Fibroblast of lung (primary cell): ENCODE data around the gene MCOLN1. TPM values are rescaled to one million over a fixed set of nuclear protein-coding genes. Genes with fewer than 3 reads are reported as not detected.

Experiments used
- DNase-seq, 2 donors: peaks; one replicate each; pipeline versions ENCODE4 v3.0.0 to v3.0.0-alpha.2; 2010; ENCODE audit warnings: low read depth in 2 of 2
- H2AFZ ChIP-seq: 2 replicates; pipeline ENCODE4 v1.5.1; 2012; ENCODE audit warnings: low read length, control low read depth, inconsistent platforms
- H3K27ac ChIP-seq: 2 replicates; pipeline ENCODE4 v1.5.1; 2011; ENCODE audit warnings: low read length, control low read depth; ENCODE audit not compliant: insufficient read depth
- H3K27me3 ChIP-seq: 2 replicates; pipeline ENCODE4 v1.5.1; 2011; ENCODE audit warnings: mild to moderate bottlenecking, low read length; ENCODE audit not compliant: control insufficient read depth, insufficient read depth
- H3K36me3 ChIP-seq: 2 replicates; pipeline ENCODE4 v1.5.1; 2011; ENCODE audit warnings: low read length; ENCODE audit not compliant: control insufficient read depth, insufficient read depth
- H3K4me1 ChIP-seq: 2 replicates; pipeline ENCODE4 v1.5.1; 2011; ENCODE audit warnings: low read length; ENCODE audit not compliant: control insufficient read depth, insufficient read depth; ENCODE audit errors: extremely low read depth
- H3K4me2 ChIP-seq: 2 replicates; pipeline ENCODE4 v1.5.1; 2011; ENCODE audit warnings: low read length, control low read depth; ENCODE audit not compliant: insufficient read depth; ENCODE audit errors: extremely low read depth
- H3K4me3 ChIP-seq, 4 experiments: fragments of 200-600 bp in 1 of 4; sonication (generic) in 1 of 4; replicated peaks in 1 of 4; 2 replicates each; pipeline ENCODE4 v1.5.1; 2011 to 2016; ENCODE audit warnings: low read length in 4 of 4, low read depth in 3 of 4, mild to moderate bottlenecking in 3 of 4, control low read depth in 2 of 4, inconsistent platforms in 1 of 4, mixed read lengths in 1 of 4; ENCODE audit not compliant: insufficient read depth in 1 of 4; ENCODE audit errors: control extremely low read depth in 1 of 4
- H3K79me2 ChIP-seq: 2 replicates; pipeline ENCODE4 v1.5.1; 2012; ENCODE audit warnings: mild to moderate bottlenecking, low read length, inconsistent platforms; ENCODE audit not compliant: control insufficient read depth, insufficient read depth
- H3K9ac ChIP-seq: 2 replicates; pipeline ENCODE4 v1.5.1; 2011; ENCODE audit warnings: mild to moderate bottlenecking, low read length, control low read depth; ENCODE audit not compliant: insufficient read depth
- H3K9me3 ChIP-seq: 2 replicates; pipeline ENCODE4 v1.5.1; 2012; ENCODE audit warnings: low read depth, low read length; ENCODE audit not compliant: control insufficient read depth, insufficient read depth
- H4K20me1 ChIP-seq: 2 replicates; pipeline ENCODE4 v1.5.1; 2011; ENCODE audit warnings: low read length; ENCODE audit not compliant: control insufficient read depth, insufficient read depth; ENCODE audit errors: extremely low read depth
- EZH2 ChIP-seq: IDR thresholded peaks from 2 replicates; pipeline ENCODE4 v1.5.1; 2012; ENCODE audit warnings: low read length, control low read depth, mild to moderate bottlenecking; ENCODE audit errors: missing control alignments
- polyA plus RNA-seq, 2 donors: library from polyadenylated mRNA; depleted of rRNA in 1 of 2; stranded (reverse) in 1 of 2; unstranded in 1 of 2; fragments of >200 nt; gene quantifications; 2 replicates each; pipeline ENCODE4 v1.2.1, GENCODE V29; 2011 to 2012; ENCODE audit warnings: missing spikeins in 1 of 2
- total RNA-seq: library from RNA; depleted of rRNA; stranded (reverse); fragments of >200 nt; gene quantifications from 2 replicates; pipeline ENCODE4 v1.2.1, GENCODE V29; 2014
- TF ChIP-seq, protein P1 (sequence below), 2 donors: IDR thresholded peaks in 1 of 2; conservative IDR thresholded peaks in 1 of 2; 1 replicate in 1 of 2; 2 replicates in 1 of 2; pipeline ENCODE4 v1.5.1; 2011 to 2012; ENCODE audit warnings: low read length in 2 of 2, control low read depth in 1 of 2, inconsistent platforms in 1 of 2, low read depth in 1 of 2, mild to moderate bottlenecking in 1 of 2

MCOLN1 gene
- total and polyA plus RNA-seq, 2 donors (not counting 1 experiment from before 2014, with no cell fraction given), result 4.0 to 15.1 TPM

DNA sequence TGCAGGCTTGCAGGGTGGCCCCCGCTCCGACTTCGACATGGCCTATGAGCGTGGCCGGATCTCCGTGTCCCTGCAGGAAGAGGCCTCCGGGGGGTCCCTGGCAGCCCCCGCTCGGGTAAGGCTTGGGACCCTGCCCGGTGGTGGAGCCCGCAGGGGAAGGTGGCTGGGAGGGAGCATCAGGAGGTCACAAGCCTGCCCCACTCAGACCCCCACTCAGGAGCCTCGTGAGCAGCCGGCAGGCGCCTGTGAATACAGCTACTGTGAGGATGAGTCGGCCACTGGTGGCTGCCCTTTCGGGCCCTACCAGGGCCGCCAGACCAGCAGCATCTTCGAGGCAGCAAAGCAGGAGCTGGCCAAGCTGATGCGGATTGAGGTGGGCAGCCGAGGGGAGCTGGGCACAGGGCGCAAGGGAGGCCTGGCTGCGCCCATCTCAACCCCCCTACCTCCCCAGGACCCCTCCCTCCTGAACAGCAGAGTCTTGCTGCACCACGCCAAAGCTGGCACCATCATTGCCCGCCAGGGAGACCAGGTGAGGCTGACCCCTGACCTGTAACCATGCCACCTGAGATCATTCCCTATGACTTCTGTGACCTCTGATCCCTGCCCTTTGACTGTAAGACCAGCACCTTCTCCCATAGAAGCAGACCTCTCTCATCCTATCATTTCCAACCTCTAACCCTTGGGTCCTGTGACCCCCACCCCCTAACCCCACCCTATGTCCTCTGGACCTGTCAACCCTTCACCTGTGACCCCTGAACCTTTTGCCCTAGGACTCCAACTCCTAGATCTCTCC, 20.3 kb downstream of the MCOLN1 start:
- H2AFZ ChIP-seq, result no peak overlapping the region
- no peak overlapping the region for H3K4me3 ChIP-seq
- H3K79me2 ChIP-seq, result no peaks in the 10 kb centered on the region
- no peak overlapping the region for H3K9ac ChIP-seq
- H3K9me3 ChIP-seq, result no peaks in the 10 kb centered on the region
- H3K36me3 ChIP-seq, result peaks cover 22% of the 10 kb centered on the region
- no peak for TF ChIP-seq EZH2
- TF ChIP-seq, protein P1, sequence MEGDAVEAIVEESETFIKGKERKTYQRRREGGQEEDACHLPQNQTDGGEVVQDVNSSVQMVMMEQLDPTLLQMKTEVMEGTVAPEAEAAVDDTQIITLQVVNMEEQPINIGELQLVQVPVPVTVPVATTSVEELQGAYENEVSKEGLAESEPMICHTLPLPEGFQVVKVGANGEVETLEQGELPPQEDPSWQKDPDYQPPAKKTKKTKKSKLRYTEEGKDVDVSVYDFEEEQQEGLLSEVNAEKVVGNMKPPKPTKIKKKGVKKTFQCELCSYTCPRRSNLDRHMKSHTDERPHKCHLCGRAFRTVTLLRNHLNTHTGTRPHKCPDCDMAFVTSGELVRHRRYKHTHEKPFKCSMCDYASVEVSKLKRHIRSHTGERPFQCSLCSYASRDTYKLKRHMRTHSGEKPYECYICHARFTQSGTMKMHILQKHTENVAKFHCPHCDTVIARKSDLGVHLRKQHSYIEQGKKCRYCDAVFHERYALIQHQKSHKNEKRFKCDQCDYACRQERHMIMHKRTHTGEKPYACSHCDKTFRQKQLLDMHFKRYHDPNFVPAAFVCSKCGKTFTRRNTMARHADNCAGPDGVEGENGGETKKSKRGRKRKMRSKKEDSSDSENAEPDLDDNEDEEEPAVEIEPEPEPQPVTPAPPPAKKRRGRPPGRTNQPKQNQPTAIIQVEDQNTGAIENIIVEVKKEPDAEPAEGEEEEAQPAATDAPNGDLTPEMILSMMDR (conservative IDR thresholded peaks at IDR 0.05 in 1 of 2, IDR thresholded peaks at IDR 0.05 in 1 of 2; ENCODE audit: low read depth in 1 of 2, low read length in 2 of 2), result no peak
- no peaks in the 10 kb centered on the region for H3K27me3 ChIP-seq
- no peaks in the 10 kb centered on the region for H3K4me1 ChIP-seq
- no peaks in the 10 kb centered on the region for H4K20me1 ChIP-seq
- no peak overlapping the region for H3K4me2 ChIP-seq
- H3K27ac ChIP-seq, result no peak overlapping the region
- DNase-seq, result no peak

DNA sequence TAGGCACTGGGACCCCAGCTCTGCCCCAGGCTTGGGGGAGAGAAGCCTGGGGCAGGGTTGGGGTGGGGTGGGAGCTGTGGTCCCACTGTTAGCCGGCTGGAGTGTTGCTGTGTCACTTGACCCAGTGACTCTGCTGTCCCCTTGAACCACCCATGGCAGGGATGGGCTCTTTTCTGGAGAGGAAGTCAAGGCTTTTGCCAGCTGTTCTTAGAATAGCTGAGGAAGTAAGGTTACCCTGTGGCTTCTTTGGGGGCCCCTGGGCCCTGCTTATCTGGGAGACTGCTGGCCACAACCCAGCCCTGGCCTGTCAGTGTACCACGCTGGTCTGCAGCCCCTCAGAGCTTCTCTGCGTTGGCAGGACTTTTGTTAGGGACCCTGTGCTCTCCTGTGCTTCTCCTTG, 22.2 kb downstream of the MCOLN1 start:
- H3K27me3 ChIP-seq, result no peaks in the 10 kb centered on the region
- no peaks in the 10 kb centered on the region for H3K79me2 ChIP-seq
- no peak for TF ChIP-seq EZH2
- TF ChIP-seq, protein P1 (conservative IDR thresholded peaks at IDR 0.05 in 1 of 2, IDR thresholded peaks at IDR 0.05 in 1 of 2; ENCODE audit: low read depth in 1 of 2, low read length in 2 of 2), result no peak
- H4K20me1 ChIP-seq, result no peaks in the 10 kb centered on the region
- H3K9me3 ChIP-seq, result no peaks in the 10 kb centered on the region
- peaks cover 22% of the 10 kb centered on the region for H3K36me3 ChIP-seq
- no peak overlapping the region for H3K9ac ChIP-seq
- H3K4me2 ChIP-seq, result no peak overlapping the region
- no peak overlapping the region for H2AFZ ChIP-seq
- H3K4me1 ChIP-seq, result no peaks in the 10 kb centered on the region
- no peak overlapping the region for H3K27ac ChIP-seq
- DNase-seq, result no peak
- H3K4me3 ChIP-seq, result no peak overlapping the region

DNA sequence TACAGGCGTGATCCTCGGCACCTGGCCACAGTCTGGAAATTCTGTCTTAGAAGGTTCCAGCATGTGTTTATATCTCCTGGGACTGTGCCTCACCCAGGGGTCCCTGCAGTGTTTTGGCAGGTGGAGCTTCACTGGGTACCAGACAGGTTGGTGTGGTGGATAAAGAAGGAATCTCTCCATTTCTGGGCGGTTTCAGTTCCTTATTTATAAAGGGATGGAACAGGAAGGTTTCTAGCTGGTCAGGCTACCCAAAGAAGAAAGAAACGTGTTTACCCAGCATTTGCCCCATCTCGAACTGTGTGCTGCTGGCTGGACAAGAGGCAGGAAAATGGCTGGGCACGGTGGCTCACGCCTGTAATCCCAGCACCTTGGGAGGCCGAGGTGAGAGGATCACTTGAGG, 22.9 kb downstream of the MCOLN1 start:
- H3K4me2 ChIP-seq, result no peak overlapping the region
- no peak overlapping the region for H3K27ac ChIP-seq
- peaks cover 26% of the 10 kb centered on the region for H3K36me3 ChIP-seq
- no peaks in the 10 kb centered on the region for H3K9me3 ChIP-seq
- H3K4me1 ChIP-seq, result no peaks in the 10 kb centered on the region
- no peak for DNase-seq
- no peak overlapping the region for H3K4me3 ChIP-seq
- no peaks in the 10 kb centered on the region for H3K27me3 ChIP-seq
- no peak overlapping the region for H2AFZ ChIP-seq
- TF ChIP-seq, protein P1 (conservative IDR thresholded peaks at IDR 0.05 in 1 of 2, IDR thresholded peaks at IDR 0.05 in 1 of 2; ENCODE audit: low read depth in 1 of 2, low read length in 2 of 2), result no peak
- no peak for TF ChIP-seq EZH2
- no peaks in the 10 kb centered on the region for H4K20me1 ChIP-seq
- H3K9ac ChIP-seq, result no peak overlapping the region
- no peaks in the 10 kb centered on the region for H3K79me2 ChIP-seq
